CD14-positive monocyte (primary cell): Measurements from ENCODE around the gene NUTM2A. TPM values are rescaled to one million over a fixed set of nuclear protein-coding genes. Genes with fewer than 3 reads are reported as not detected.
"Not testable (repeated sequence)": the region's sequence is repeated elsewhere in the genome, so short reads cannot be mapped to it uniquely, and the experiment has no call there.

Experiments
- DNase-seq, 3 donors: peaks; one replicate each; pipeline ENCODE4 v3.0.0-alpha.2; 2011 to 2022
- H2AFZ ChIP-seq: 2 replicates; pipeline ENCODE4 v1.6.0; 2012; ENCODE audit warnings: mild to moderate bottlenecking, low read depth, low read length, inconsistent platforms; ENCODE audit not compliant: insufficient read depth, poor library complexity, severe bottlenecking
- H3K27ac ChIP-seq, 2 donors: 1 replicate in 1 of 2; 2 replicates in 1 of 2; pipeline ENCODE4 v1.5.1; 2012 to 2013; ENCODE audit warnings: low read length in 2 of 2, control low read depth in 1 of 2, inconsistent platforms in 1 of 2, low read depth in 1 of 2, mild to moderate bottlenecking in 1 of 2
- H3K27me3 ChIP-seq, 2 donors: one replicate each; pipeline versions ENCODE4 v1.6.0 to v1.6.1; 2011 to 2013; ENCODE audit warnings: low read length in 2 of 2; ENCODE audit not compliant: control insufficient read depth in 2 of 2, insufficient read depth in 2 of 2
- H3K36me3 ChIP-seq, 2 donors: replicated peaks in 1 of 2; 1 replicate in 1 of 2; 2 replicates in 1 of 2; pipeline versions ENCODE4 v1.5.1 to v1.6.1; 2012 to 2013; ENCODE audit warnings: low read length in 2 of 2, control low read depth in 1 of 2, inconsistent platforms in 1 of 2, mild to moderate bottlenecking in 1 of 2; ENCODE audit not compliant: insufficient read depth in 2 of 2, control insufficient read depth in 1 of 2
- H3K4me1 ChIP-seq, 2 donors: 1 replicate in 1 of 2; 2 replicates in 1 of 2; pipeline versions ENCODE4 v1.5.1 to v1.6.1; 2012 to 2013; ENCODE audit warnings: low read length in 2 of 2, control low read depth in 1 of 2, inconsistent platforms in 1 of 2, mild to moderate bottlenecking in 1 of 2, moderate library complexity in 1 of 2; ENCODE audit not compliant: insufficient read depth in 2 of 2, control insufficient read depth in 1 of 2
- H3K4me2 ChIP-seq: replicated peaks from 2 replicates; pipeline ENCODE3; 2012; ENCODE audit warnings: low read length, moderate library complexity, mild to moderate bottlenecking; ENCODE audit not compliant: poor library complexity, severe bottlenecking; ENCODE audit errors: extremely low read depth
- H3K4me3 ChIP-seq, 3 experiments: fragments of 200-600 bp in 1 of 3; sonication (generic) in 1 of 3; replicated peaks in 1 of 3; 1 replicate in 2 of 3; 2 replicates in 1 of 3; pipeline ENCODE4 v1.5.1; 2011 to 2013; ENCODE audit warnings: low read length in 3 of 3, mild to moderate bottlenecking in 3 of 3, control low read depth in 2 of 3, low read depth in 2 of 3, inconsistent platforms in 1 of 3, moderate library complexity in 1 of 3
- H3K79me2 ChIP-seq: 2 replicates; pipeline ENCODE4 v1.6.0; 2012; ENCODE audit warnings: mild to moderate bottlenecking, control low read depth, inconsistent platforms, low read length, moderate library complexity; ENCODE audit not compliant: insufficient read depth
- H3K9ac ChIP-seq: 2 replicates; pipeline ENCODE4 v1.6.0; 2017; ENCODE audit warnings: low read length, mild to moderate bottlenecking; ENCODE audit not compliant: insufficient read depth, poor library complexity, severe bottlenecking
- H3K9me3 ChIP-seq, 2 donors: replicated peaks in 1 of 2; 1 replicate in 1 of 2; 2 replicates in 1 of 2; pipeline versions ENCODE4 v1.5.1 to v1.6.1; 2012 to 2013; ENCODE audit warnings: low read length in 2 of 2, control low read depth in 1 of 2; ENCODE audit not compliant: control insufficient read depth in 1 of 2, insufficient read depth in 1 of 2
- H4K20me1 ChIP-seq: 2 replicates; pipeline ENCODE4 v1.6.0; 2012; ENCODE audit warnings: mild to moderate bottlenecking, low read length, control low read depth, moderate library complexity; ENCODE audit not compliant: insufficient read depth
- H3K27ac Mint-ChIP-seq, 7 donors: one replicate each; pipeline ENCODE4 v1.8.0; 2020; ENCODE audit warnings: mild to moderate bottlenecking in 7 of 7, mixed read lengths in 7 of 7, moderate library complexity in 6 of 7, inconsistent platforms in 2 of 7
- H3K27me3 Mint-ChIP-seq, 3 donors: one replicate each; pipeline ENCODE4 v1.8.0; 2021 to 2022; ENCODE audit warnings: low read depth in 3 of 3, mild to moderate bottlenecking in 3 of 3, mixed read lengths in 3 of 3, moderate library complexity in 3 of 3, inconsistent platforms in 1 of 3
- H3K36me3 Mint-ChIP-seq, 2 donors: one replicate each; pipeline ENCODE4 v1.8.0; 2020; ENCODE audit warnings: mixed read lengths in 2 of 2, inconsistent platforms in 1 of 2, mild to moderate bottlenecking in 1 of 2
- H3K4me1 Mint-ChIP-seq: one replicate; pipeline ENCODE4 v1.8.0; 2020; ENCODE audit warnings: mild to moderate bottlenecking, mixed read lengths
- H3K4me3 Mint-ChIP-seq, 2 donors: one replicate each; pipeline ENCODE4 v1.8.0; 2020; ENCODE audit warnings: mild to moderate bottlenecking in 2 of 2, mixed read lengths in 2 of 2, moderate library complexity in 1 of 2
- H3K9me3 Mint-ChIP-seq, 7 donors: one replicate each; pipeline ENCODE4 v1.8.0; 2020 to 2022; ENCODE audit warnings: mixed read lengths in 7 of 7, mild to moderate bottlenecking in 6 of 7, moderate library complexity in 6 of 7, inconsistent platforms in 2 of 7
- WGBS: methylation state at CpG from one replicate; pipeline ENCODE4 v1.1.5; 2013; ENCODE audit warnings: missing lambda C conversion rate; ENCODE audit not compliant: insufficient coverage; 5-methylcytosine and 5-hydroxymethylcytosine counted together
- intact Hi-C, 2 donors: fragments of 100-400 bp; cut with micrococcal nuclease; formaldehyde crosslinking; loops; one replicate each; pipeline versions ENCODE4 v1.15.0 to v1.15.1; 2023
- polyA plus RNA-seq, 3 donors: library from polyadenylated mRNA; depleted of rRNA in 1 of 3; unstranded in 2 of 3; stranded (reverse) in 1 of 3; fragments of 300-500 nt in 2 of 3; fragments of >200 nt in 1 of 3; fragmentation: Illumina TruSeq in 2 of 3; gene quantifications; 1 replicate in 2 of 3; 2 replicates in 1 of 3; pipeline ENCODE4 v1.2.3, GENCODE V29; 2012 to 2021

Gene NUTM2A
- polyA plus RNA-seq, 3 donors: 0.08 to 0.83 TPM; not detected in 1

DNA sequence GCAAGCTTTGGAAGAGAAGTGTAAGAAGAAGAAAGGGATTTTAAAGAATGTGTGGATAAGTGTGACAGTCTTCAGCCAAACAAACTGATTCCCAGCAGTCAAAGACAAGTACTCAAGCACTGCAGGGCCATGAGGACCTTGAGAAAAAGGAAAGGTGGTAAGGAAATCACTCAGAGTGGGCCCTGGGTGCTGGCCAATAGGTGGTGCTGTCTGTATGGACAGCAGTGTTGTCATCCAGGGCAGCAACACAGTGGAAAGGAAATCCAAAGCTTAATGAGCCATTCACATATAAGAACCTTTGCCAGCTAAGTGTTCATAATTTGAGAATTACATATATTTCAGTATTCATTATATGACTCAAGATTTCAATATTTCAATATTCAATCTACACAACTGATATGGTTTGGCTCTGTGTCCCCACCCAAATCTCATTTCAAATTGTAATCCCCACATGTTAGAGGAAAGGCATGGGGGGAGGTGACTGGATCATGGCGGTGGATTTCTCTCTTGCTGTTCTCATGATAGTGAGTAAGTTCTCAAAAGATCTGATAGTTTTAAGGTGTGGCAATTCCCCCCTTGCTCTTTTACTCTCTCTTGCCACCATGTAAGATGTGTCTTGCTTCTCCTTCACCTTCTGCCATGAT lies 55.6 kb downstream of the NUTM2A start:
- DNase-seq, H3K9ac ChIP-seq, H3K27ac ChIP-seq, intact Hi-C loops, H3K27ac Mint-ChIP-seq, H3K4me3 ChIP-seq, H3K9me3 ChIP-seq, H3K27me3 ChIP-seq, H4K20me1 ChIP-seq, H3K36me3 ChIP-seq, H3K27me3 Mint-ChIP-seq, H3K9me3 Mint-ChIP-seq, H3K36me3 Mint-ChIP-seq, H2AFZ ChIP-seq, H3K4me1 ChIP-seq, H3K4me3 Mint-ChIP-seq, H3K4me2 ChIP-seq, H3K4me1 Mint-ChIP-seq, H3K79me2 ChIP-seq: not testable (repeated sequence)
- no CpG with 5 or more reads among the region's 1 CpG for WGBS

Other genes starting within 250 kb of the NUTM2A start
- gene FAM25A, start 205.2 kb upstream of the NUTM2A start, polyA plus RNA-seq: not detected
- gene GLUD1, start 130.6 kb upstream of the NUTM2A start, polyA plus RNA-seq: 100 to 1,000 TPM in 2 of 3 donors, 10 to 100 TPM in 1; 63.6 to 175 (median 163) TPM
- gene SHLD2, start 130.2 kb upstream of the NUTM2A start, polyA plus RNA-seq: 10 to 100 TPM; 10.2 to 16.3 (median 16.2) TPM
- gene NUTM2D, start 132.3 kb downstream of the NUTM2A start, polyA plus RNA-seq: 1 to 10 TPM in 1 of 3 donors, under 1 TPM in 1, not detected in 1; 0.03 to 3.3 TPM